T-helper 2 cell treated with Interferon-gamma antibody and Interleukin-4, amounts not matched to agents 100 ng/mL and 5 ng/mL, for 36 hours (primary cell): Measurements from ENCODE around the gene SPRING1. TPM values are rescaled to one million over a fixed set of nuclear protein-coding genes. Genes with fewer than 3 reads are reported as not detected.

Experiments
- total RNA-seq: library from RNA; stranded (reverse); gene quantifications from 2 replicates; pipeline ENCODE4 v1.2.3, GENCODE V29; 2022

Gene SPRING1
- total RNA-seq, 1 donor from 2014 or later, result 30.3 TPM

Other genes starting within 250 kb of the SPRING1 start
- gene MAP1LC3B2, start 178.7 kb downstream of the SPRING1 start, total RNA-seq, result 0.50 and 0.77 TPM in 2 replicates
- gene RNFT2, start 246 bp upstream of the SPRING1 start, total RNA-seq, result 8.6 and 9.0 TPM in 2 replicates
- gene HRK, start 143.4 kb upstream of the SPRING1 start, total RNA-seq, result not detected in 2 replicates
- gene FBXW8, start 172.9 kb upstream of the SPRING1 start, total RNA-seq, result 6.2 and 6.3 TPM in 2 replicates